Ishikawa (cell line): ENCODE results near the gene OSER1.

ENCODE experiments used
- CEBPB ChIP-seq: IDR thresholded peaks from 2 replicates; pipeline ENCODE4 v1.6.1; 2012
- CREB1 ChIP-seq: IDR thresholded peaks from 2 replicates; pipeline ENCODE4 v1.6.1; 2012; ENCODE audit warnings: low read depth
- EGR1 ChIP-seq: IDR thresholded peaks from 2 replicates; pipeline ENCODE4 v1.6.1; 2012
- EP300 ChIP-seq: IDR thresholded peaks from 2 replicates; pipeline ENCODE4 v1.6.1; 2012; ENCODE audit warnings: borderline replicate concordance
- FOXM1 ChIP-seq: IDR thresholded peaks from 2 replicates; pipeline ENCODE4 v1.6.1; 2012; ENCODE audit warnings: low read depth, borderline replicate concordance
- MAX ChIP-seq: IDR thresholded peaks from 2 replicates; pipeline ENCODE4 v1.6.1; 2012
- NFIC ChIP-seq: IDR thresholded peaks from 2 replicates; pipeline ENCODE4 v1.6.1; 2012
- RAD21 ChIP-seq: IDR thresholded peaks from 2 replicates; pipeline ENCODE4 v1.6.1; 2012; ENCODE audit warnings: low read depth
- REST ChIP-seq: IDR thresholded peaks from 2 replicates; pipeline ENCODE4 v1.6.1; 2012; ENCODE audit warnings: low read depth, mild to moderate bottlenecking
- TAF1 ChIP-seq: IDR thresholded peaks from 2 replicates; pipeline ENCODE4 v1.6.1; 2012; ENCODE audit warnings: low read depth, mild to moderate bottlenecking
- TCF12 ChIP-seq: IDR thresholded peaks from 2 replicates; pipeline ENCODE4 v1.6.1; 2012; ENCODE audit warnings: low read depth
- TEAD4 ChIP-seq: IDR thresholded peaks from 2 replicates; pipeline ENCODE4 v1.6.1; 2012
- USF1 ChIP-seq: IDR thresholded peaks from 2 replicates; pipeline ENCODE4 v1.6.1; 2012
- YY1 ChIP-seq: IDR thresholded peaks from 2 replicates; pipeline ENCODE4 v1.6.1; 2012; ENCODE audit warnings: low read depth
- ZBTB7A ChIP-seq: IDR thresholded peaks from 2 replicates; pipeline ENCODE4 v1.6.1; 2012; ENCODE audit warnings: low read depth

The OSER1 gene

GRCh38 chr20:44185574-44185973, 25.0 kb downstream of the OSER1 start:
- TF ChIP-seq CREB1 (no peak), NFIC (no peak), YY1 (no peak), MAX (no peak), TEAD4 (no peak), EP300 (no peak), EGR1 (no peak), CEBPB (no peak), REST (no peak), RAD21 (no peak), USF1 (no peak), TAF1 (no peak), FOXM1 (no peak), TCF12 (no peak), ZBTB7A (no peak)

DNA sequence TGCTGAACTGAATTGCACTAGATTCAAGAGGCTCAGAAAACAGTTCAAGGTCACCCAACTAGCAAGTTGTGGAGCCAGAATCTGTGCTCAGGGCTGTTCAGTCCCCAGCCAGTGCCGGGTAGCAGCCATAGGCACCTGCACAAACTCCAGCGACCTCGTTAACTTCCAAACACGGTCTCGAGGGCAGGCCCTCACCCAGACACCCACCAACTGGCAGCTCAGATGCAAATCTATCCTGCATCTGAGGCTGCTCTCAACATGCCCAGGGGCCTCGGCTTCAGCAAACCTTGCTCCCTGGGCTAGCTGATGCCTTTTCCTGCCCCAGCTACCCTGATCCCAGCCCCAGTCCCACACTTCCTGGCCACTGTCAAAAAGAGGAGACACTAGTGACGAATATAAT, 27.3 kb downstream of the OSER1 start:
- TF ChIP-seq REST (no peak), TAF1 (no peak), YY1 (no peak), TEAD4 (no peak), CEBPB (no peak), ZBTB7A (no peak), EP300 (no peak), NFIC (no peak), RAD21 (no peak), FOXM1 (no peak), CREB1 (no peak), MAX (no peak), EGR1 (no peak), TCF12 (no peak), USF1 (no peak)

- no peak for TF ChIP-seq FOXM1
- no peak for TF ChIP-seq TAF1
- TF ChIP-seq USF1, result no peak
- no peak for TF ChIP-seq NFIC
Measured at GRCh38 chr20:44182863-44183262, 27.7 kb downstream of the OSER1 start.

DNA sequence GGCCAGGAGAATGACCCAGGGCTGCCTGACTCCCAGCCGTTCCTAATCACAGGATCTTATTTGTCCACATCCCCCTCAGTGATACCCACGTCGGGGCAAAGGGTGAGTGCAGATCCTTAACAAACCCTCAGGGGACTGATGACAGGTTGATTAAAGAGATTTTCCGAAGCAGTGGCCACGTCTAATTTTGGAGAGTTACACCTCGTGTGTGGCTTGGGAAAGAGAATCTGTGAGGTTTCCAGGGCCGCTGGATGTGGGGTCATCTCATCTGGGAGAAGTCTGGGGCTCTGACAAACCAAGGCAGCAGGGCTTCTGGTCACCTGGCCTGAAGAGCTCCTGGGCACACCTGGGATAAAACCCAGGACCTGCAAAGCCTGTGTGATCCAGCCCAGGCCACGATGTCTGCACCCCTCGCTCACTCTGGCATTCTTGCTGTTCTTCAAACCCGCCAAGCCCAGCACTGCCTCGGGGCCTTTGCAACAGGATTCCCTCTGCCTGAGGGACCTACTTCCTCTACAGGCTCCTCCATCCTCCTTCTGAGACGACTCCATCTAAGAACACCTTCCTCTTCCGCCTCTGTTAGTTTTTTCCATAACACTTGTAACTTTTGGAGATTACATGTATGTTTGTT, 28.3 kb downstream of the OSER1 start:
- no peak for TF ChIP-seq RAD21
- no peak for TF ChIP-seq USF1
- TF ChIP-seq EP300, result no peak
- no peak for TF ChIP-seq YY1
- TF ChIP-seq NFIC, result no peak
- no peak for TF ChIP-seq FOXM1
- no peak for TF ChIP-seq CEBPB
- no peak for TF ChIP-seq TCF12
- no peak for TF ChIP-seq TEAD4
- no peak for TF ChIP-seq ZBTB7A
- TF ChIP-seq MAX, result no peak
- TF ChIP-seq EGR1, result no peak
- no peak for TF ChIP-seq CREB1

DNA sequence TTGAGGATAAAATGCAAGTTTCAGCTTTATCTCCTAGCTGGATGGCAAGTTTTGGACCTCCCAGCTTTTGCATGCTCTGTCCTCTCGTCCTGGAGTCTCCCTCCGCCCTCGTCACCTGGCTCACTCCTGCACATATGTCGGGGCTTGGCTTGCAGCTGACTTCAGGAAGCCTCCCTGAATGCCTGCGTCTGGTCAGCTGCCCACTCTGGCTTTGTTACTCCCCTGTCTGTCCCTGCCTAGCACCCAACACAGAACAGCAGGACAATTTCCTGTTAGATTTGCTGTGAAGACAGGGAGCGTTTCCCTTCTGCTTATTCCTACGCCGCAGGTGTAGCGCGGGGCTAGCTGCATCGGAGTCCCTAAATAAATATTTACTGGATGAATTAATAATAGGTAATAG, 29.0 kb downstream of the OSER1 start:
- TF ChIP-seq TCF12 (no peak), YY1 (no peak), EP300 (no peak), USF1 (no peak), NFIC (no peak), REST (no peak), CREB1 (no peak), EGR1 (no peak), MAX (no peak), CEBPB (no peak), RAD21 (no peak), TAF1 (no peak), TEAD4 (no peak)
